GM19324 (cell line): ENCODE results near the gene WDR47.
A peak's percentile ranks its signal among the peaks of the same experiment; 100 is the strongest.
"Not testable (repeated sequence)": the region's sequence is repeated elsewhere in the genome, so short reads cannot be mapped to it uniquely, and the experiment has no call there.

Experiments used
- ATAC-seq: cut with Tn5 transposase; IDR thresholded peaks from one replicate; pipeline ENCODE4 v1.9.1; 2021; ENCODE audit warnings: mild to moderate bottlenecking, moderate library complexity; ENCODE audit not compliant: unreplicated experiment, low FRiP score

The WDR47 gene

DNA sequence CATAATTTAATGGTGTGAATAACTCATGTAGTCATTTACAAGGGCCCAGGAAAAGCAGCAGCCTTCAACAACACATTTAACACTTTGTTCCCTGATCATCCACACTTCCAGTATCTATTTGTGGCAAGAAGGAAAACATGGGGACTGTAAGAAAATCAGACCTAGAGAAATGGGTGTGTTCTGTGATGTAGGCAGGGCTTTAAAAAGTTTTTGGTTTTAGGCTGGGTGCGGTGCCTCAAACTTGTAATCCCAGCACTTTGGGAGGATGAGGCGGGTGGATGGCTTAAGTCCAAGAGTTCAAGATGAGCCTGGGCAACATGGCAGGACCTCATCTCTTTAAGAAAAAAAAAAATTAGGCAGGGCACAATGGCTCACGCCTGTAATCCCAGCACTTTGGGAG lies 14.2 kb upstream of the WDR47 start:
- no peak for ATAC-seq

DNA sequence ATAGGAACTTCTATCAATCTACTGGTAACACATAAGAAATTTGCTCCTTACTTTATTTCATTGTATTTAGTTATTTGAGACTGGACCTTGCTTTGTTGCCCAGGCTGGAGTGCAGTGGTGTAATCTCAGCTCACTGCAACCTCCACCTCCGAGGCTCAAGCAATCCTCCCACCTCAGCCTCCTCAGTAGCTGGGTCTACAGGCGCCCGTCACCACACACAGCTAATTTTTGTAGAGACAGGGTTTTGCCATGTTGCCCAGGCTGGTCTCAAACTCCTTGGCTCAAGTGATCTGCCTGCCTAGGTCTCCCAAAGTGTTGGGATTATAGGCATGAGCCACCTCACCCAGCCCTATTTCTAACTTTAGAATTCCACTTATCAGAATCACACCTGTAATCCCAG lies 10.2 kb upstream of the WDR47 start:
- not testable (repeated sequence) for ATAC-seq

DNA sequence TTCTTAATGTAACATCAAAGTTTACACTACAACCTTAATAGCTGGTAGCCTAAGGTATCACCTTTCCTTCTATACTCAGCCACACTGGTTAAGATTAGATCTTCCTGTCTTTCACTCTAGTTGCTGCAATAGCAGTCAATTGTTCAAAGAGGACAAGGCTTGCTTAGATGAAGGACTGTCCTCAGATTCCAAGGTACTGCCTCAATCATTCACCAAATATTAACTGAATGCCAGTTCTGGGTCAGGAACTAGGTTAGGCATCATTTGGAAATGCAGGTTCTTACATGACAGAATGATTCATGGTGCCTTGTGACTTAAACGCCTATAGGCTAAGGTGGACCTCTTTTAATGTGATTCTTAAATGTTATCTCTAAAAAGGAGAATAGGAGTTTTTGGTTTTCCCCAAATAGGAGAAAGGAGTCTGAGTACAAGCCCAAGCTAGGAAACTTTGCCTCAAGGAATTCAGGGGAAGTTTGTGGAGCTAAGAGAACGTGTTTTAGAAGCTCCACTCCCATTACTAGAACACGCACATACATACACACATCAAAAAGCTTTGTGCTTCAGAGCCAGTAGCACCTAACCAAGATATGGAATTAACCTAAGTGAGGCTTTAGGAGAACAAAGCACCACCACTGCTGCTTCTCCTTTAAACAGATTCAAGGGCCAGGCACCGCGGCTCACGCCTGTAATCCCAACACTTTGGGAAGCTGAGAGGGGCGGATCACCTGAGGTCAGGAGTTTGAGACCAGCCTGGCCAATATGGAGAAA lies 8.5 kb upstream of the WDR47 start:
- no peak for ATAC-seq

DNA sequence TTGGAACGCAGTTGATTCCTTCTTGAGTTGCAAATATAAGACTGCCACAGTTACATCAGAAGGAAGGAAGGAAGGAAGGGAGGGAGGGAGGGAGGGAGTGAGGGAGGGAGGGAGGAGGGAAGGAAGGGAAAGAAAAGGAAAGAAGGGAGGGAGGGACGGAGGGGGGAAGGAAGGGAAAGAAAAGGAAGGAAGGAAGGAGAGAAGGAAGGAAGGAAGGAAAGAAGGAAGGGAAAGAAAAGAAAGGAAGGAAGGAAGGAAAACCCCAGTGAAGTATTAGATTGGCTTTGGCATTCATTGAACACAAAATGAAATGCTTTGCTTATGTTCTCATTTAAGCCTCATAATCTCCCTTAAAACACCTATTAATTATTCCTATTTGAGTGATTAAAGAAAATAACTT lies 6.4 kb upstream of the WDR47 start:
- no peak for ATAC-seq

DNA sequence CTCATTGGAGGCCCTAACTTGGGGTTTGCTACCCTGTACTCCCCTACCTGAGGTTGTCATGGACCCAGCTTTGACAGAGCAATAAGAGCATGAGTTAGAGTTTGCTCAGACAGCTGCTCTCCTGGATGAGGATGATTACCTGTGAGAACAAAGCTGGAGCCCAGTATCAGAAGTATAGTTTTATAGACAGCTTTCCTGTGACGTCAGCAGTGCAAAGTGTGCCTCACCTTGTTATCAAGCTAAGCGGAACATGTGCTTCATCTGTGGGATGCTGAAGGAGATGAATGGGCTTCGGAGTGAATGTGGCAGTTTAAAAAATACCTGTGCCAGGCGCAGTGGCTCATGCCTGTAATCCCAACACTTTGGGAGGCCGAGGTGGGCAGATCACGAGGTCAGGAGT lies 5.4 kb upstream of the WDR47 start:
- ATAC-seq = no peak

DNA sequence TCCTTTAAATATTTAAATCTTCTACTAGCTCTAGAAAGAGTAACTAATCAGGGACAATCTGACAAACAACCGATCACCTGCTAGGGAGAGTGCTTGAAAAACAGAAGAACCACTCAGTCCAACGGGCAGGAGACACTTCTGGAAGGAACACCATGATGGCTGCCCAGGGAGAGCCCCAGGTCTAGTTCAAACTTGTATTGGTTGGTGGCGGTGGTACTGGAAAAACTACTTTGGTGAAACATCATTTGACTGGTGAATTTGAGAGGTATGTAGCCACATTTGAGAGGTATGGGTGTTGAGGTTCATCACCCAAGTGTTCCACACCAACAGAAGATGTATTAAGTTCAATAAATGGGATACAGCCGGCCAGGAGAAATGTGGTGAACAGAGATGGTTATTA lies 4.8 kb upstream of the WDR47 start:
- no peak for ATAC-seq

DNA sequence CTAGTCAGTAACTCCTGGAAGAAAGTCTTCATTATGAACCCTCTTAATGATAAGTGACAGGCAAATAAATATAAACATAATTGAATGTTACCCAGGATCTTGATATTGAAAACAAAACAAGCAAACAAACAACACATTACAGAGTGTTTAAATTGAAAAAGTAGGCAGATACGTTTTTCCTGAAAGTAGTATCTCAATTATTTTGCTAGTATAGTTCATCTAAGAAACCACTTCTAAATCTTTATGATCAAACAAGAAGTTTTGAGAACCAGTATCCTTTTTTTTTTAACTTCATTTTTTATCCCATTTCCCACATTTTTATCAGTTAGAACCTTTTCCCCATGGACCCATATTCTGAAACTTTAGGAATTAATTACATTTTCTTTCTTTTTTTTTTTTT lies 3.7 kb upstream of the WDR47 start:
- ATAC-seq = no peak

DNA sequence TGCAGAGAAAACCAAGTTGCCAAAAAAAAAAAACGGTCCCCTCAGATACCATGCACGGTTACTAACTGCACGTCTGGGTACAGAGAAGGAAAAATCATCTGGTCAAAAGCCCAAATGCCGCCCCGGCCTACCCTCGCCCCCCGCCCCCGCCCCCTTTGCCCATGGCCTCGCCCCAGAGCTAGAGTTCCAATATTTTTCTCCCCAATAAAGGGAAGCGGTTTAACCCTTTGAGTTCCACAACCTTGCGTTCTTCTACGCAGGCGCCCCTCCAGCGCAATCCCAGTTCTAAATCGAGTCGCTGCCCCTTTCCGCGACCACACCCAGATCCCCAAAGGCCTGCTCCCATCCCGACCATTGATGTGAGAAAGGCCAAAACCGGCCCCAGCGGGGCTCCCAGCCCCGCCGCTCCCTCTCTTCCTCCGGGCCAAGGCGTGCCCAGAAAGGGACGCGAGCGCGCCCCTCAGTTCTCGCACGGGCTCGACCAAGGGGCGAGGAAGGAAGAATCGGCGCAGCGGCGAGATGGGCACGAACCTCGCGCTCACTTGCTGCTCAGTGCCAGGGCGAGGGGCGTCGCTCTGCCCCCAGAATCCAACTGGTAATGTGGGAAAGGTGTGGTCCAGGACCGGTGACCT lies 797 bp downstream of the WDR47 start:
- peak; percentile 21 for ATAC-seq

DNA sequence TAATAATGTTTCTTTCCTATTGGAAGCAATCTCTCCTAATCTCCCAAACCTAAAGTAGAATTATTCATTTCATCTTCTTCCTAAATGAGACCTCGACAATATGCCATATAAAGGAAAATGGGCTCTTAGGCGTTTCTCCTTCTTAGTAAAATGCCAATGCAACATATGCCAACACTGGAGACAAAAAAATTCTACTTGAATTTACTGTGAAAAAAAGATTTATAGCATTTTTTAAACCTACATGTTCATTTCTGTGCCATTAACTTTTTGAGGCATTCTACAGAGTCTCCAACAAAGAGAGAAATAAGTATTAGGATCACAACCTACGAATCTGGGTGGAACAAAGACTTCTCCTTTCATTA lies 1.3 kb downstream of the WDR47 start:
- ATAC-seq = no peak

DNA sequence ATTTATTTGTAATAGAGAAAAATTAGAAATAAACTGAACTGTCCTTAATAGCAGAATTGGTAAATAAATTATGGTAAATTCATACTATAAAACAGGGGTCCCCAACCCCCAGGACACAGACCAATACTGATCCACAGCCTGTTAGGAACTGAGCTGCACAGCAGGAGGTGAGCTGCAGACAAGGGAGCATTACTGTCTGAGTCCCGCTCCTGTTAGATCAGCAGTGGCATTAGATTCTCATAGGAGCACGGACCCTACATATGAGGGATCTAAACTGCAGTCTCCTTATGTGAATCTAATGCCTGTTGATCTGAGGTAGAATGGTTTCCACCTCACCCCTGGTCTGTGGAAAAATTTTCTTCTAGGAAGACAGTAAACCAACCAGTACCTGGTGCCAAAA lies 7.5 kb downstream of the WDR47 start:
- no peak for ATAC-seq

DNA sequence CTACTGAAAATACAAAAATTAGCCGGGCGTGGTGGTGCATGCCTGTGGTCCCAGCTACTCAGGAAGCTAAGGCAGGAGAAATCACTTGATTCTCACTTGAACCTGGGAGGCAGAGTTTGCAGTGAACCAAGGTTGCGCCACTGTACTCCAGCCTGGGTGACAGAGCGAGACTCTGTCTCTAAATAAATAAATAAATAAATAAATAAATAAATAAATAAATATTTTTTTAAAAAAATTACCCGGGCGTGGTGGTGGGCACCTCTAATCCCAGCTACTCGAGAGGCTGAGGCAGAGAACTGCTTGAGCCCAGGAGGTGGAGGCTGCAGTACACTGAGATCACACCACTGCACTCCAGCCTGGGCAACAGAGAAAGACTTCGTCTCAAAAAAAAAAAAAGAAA lies 12.4 kb downstream of the WDR47 start:
- ATAC-seq = not testable (repeated sequence)

DNA sequence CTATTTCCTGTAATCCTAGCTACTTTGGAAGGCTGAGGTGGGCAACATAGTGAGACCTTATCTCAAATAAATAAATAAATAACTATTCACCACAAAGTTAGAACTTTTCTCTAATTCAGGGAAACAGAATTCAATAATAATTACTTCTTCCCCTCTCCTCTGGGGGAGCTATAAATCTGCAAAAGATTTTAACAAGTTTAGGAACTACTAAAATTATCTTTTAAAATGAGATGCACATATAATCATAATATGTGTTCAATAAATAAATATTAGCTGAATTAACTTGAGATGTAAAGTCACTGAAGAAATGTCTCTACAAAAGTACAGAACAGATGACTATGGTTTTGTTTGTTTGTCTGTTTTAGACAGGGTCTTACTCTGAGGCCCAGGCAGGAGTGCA lies 14.1 kb downstream of the WDR47 start:
- no peak for ATAC-seq

DNA sequence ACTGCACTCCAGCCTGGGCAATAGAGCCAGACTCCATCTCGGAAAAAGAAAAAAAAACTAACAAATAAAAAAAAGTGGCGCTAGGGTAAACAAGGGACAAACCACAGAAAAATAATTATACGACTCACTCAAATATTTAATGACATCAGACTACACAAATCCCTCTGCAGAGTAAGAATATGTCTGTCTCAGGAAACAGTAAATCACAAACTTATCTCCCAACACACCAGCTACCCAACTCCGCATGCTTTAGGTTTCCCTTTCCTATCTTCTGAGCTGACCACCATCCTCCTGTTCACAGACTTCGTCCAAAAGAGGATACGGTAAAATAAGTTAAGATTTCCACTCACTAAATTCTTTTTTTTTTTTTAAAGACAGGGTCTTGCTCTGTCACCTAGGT lies 16.2 kb downstream of the WDR47 start:
- ATAC-seq = no peak

DNA sequence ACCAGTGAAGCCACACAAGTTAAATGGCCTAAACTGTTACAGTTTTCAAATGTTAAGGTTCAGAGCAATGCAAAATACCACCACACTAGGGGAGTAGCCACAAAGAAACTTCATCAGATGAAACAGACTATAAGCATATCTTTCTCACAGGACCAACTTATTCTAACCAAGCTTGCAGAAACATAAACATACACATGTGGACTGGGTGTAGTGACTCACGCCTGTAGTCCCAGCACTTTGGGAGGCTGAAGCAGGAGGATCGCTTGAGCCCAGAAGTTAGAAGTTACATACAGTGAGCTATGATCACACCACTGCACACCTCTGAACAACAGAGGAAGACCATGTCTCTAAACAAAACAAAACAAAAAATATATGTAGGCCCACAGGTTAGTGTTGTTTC lies 17.3 kb downstream of the WDR47 start:
- no peak for ATAC-seq

DNA sequence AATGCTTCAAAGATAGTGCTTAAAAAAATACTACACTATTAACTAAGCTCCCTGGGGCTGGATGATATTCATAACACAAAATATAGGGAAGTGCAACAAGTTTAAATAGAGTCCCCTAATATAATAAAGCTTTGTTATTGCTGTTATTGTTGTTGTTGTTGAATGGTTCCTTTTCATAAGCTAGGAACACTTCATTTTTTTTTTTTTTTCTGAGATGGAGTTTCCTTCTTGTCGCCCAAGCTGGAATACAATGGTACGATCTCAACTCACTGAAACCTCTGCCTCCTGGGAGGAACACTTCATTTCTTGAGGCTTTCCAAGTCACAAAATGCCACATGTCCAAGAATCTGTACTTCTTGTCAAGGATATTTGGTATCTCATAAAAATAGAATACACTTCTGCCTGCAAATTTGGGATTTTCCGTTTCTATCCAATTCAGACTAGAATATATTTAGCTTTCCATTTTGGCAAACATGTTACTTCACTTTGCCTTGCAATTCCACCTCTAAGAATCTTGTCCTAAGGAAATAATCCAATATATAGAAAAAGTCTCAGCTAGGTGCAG lies 21.1 kb downstream of the WDR47 start:
- ATAC-seq = no peak

DNA sequence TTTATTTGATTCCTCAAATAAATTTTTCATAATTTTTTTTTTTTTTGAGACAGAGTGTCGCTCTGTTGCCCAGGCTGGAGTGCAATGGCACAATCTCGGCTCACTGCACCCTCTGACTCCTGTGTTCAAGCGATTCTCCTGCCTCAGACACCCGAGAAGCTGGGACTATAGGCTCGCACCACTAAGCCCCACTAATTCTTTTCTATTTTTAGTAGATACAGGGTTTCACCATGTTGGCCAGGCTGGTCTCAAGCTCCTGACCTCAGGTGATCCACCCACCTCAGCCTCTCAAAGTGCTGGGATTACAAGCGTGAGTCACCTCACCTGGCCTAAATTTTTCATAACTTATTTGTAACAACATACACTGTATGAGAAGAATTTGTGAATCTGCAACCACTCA lies 24.2 kb downstream of the WDR47 start:
- ATAC-seq = not testable (repeated sequence)

DNA sequence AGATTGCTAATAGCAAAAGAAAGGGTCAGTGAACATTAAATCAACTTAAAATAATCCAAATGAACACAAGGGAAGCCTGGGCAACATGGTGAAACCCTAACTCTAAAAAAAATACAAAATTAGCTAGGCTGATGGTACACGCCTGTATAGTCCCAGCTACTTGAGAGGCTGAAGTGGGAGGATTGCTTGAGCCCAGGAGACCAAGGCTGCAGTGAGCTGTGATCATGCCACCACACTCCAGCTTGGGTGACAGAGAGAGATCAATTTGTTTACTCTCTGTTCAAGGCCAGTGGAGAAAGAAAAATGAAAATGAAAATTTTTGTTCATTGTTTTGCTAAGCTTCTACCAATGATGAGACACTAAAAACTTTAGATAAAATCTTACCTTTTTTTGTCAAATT lies 24.8 kb downstream of the WDR47 start:
- ATAC-seq = no peak

DNA sequence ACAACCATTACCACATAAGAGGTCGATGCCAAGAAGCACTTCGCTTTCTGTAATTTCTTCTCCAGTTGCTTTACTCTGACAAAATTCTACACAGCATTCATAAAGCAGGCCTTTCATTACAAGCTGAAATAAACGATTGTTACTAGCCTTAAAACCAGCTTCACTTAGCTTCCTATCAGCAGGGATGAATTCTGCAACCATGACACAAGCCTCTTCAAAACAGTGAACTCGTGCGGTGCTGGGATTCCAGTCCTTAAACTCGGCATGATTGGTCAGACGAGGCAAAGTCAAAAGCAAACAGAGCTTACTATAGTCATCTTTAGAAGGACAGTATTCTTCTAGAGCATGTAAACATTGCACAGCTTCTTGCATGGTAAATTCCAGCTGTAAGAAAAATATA lies 30.6 kb downstream of the WDR47 start:
- no peak for ATAC-seq

DNA sequence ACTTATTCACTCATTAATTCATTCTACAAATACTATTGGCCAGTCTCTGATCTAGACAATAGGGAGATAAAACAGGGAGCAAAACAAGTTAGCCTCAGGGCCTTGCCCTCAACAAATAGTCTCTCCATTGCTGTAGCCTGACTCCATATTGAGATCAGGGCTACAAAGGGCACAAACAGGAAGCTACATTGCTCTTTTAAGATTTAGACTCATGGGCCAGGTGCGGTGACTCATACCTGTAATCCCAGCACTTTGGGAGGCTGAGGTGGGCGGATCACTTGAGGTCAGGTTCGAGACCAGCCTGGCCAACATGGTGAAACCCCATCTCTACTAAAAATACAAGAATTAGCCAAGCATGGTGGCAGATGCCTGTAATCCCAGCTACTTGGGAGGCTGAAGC lies 45.3 kb downstream of the WDR47 start:
- ATAC-seq = not testable (repeated sequence)

DNA sequence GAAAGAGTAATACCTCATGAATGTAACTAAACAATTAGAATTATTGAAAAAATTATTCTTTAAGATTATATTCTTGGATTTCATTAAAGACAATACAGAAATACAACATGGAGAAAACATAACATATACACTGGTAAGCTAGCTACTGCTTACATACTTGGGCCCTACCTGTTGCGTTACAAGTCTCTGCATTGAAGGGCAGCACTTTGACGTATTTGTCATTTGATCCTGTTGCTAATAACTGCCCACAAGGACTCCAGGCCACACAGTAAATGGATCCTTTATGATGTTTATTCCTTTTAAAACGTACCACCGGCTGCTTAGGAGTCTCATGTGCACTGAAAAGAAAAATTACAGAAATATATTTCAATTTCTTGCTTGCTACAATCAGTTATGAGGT lies 58.8 kb downstream of the WDR47 start:
- ATAC-seq = no peak

DNA sequence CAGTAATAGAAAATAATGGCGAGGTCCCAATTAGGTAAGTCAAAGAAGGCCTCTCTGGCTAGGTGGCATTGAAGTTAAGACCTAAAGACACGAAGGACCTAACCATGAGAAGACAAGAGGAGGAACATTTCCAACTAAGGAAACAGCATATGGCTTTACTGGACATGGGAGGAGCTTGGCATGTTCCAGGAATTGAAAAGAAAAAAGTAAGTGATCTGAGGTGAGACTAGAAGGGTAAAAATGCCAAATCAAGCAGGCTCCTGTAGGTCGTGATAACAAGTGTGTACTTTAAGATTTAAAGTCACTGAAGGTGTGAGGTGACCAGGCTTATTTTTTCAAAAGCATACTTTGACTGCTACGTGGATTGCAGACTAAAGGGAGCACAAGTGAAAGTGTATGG lies 65.2 kb downstream of the WDR47 start:
- no peak for ATAC-seq

DNA sequence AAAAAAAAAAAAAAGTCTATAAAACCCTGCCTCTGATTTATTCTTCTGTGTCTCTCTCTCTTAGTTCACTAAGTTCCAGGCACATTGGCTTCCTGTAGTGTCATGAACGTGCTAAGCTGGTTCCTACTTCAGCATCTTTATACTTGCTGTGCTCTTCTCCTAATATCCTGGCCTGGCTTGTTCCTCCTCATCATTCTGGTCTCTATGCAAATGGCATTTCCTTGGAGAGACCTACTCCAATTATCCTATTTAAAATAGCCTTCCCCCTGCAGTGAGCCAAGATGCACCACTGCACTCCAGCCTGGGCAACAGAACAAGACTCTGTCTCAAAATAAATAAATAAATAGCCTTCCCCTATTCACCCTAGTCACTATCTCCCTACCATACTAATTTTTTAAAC lies 69.0 kb downstream of the WDR47 start:
- no peak for ATAC-seq
